Stimulated activated CD4-positive, alpha-beta T cell treated with anti-CD3 and anti-CD28 coated beads, Interleukin-1b, Interleukin-23, amount 100 ng/mL, for 24 hours (primary cell): ENCODE data around the gene TMEM116.

ENCODE experiments used
- DNase-seq, 4 experiments: peaks; one replicate each; pipeline ENCODE4 v3.0.0-alpha.2; 2020; ENCODE audit warnings: low read depth in 4 of 4, low spot score in 1 of 4

Gene TMEM116

DNA sequence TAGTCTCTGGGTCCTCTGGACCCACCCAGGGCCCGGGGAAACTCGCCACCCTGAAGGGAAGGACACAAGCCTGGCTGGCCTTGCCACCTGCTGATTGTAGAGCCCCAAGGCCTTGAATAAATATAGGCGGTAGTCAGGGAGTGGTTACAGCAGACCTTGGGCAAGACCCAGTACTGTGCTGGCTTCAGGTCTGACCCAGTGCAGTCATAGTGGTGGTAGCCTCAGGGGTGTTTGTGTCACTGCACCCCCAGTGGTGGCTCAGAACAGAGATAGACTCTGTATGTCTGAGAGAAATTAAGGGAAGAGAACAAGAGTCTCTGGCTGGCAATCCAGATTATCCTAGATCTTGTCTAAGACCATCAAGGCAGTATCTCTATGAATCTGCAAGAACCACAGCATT lies 107.5 kb downstream of the TMEM116 start:
- DNase-seq: no peak

DNA sequence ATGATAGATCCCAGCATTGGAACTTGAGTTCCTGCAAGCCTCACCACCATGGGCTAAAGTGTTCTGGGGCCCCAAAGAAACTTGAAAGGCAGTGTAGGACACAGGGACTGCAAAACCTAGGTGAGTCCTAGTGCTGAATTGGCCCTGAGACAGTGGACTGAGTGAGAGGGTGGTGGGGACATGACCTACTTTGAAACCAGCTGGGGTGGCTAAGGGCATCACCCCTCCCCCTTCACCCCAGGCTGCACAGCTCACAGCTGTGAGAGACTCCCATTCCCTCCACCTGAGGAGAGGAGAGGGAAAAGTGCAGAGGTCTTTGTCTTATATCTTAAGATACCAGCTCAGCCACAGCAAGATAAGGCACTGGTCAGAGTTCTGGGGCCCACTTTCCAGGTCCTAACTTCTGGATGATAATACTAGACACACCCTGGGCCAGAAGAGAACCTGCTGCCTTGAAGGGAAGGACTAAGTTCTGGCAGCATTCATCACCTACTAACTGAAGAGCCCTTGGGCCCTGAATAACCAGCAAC lies 108.5 kb downstream of the TMEM116 start:
- no peak for DNase-seq

DNA sequence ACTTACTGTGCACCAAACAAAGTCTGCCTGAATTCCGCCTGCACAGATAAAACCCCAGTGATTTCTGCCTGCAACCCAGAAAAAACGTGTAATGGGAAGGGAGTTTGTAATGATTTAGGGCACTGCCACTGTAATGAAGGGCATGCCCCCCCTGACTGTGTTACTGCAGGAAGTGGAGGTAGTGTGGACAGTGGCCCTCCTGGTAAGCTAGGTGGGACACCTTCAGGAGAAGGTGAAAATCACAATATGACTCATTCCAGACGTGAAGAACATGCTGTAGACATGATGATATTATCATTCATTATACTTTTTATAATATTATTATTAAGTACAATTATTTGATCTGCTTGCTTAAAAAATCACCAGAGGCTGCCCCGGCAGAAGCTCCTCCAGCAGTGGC lies 111.8 kb downstream of the TMEM116 start:
- no peak for DNase-seq

DNA sequence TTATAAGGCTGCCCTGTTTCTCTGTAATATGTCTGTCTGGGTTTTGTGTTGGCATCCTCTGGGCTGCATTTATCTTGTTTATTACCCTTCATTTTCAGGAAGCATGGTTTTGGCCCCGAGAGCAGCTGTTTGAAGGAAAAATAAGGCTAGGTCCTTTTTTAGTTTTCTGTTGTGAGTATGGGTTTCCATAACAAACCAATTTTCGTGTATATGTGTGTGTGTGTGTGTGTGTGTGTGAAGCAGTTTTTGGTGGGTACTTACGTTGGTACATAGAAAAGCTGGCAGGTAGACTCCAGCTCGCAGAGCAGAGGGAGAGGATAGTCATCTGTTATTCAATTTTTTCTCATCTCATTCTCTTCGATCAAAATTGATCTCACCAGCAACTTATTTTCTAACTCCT lies 118.4 kb downstream of the TMEM116 start:
- no peak for DNase-seq

DNA sequence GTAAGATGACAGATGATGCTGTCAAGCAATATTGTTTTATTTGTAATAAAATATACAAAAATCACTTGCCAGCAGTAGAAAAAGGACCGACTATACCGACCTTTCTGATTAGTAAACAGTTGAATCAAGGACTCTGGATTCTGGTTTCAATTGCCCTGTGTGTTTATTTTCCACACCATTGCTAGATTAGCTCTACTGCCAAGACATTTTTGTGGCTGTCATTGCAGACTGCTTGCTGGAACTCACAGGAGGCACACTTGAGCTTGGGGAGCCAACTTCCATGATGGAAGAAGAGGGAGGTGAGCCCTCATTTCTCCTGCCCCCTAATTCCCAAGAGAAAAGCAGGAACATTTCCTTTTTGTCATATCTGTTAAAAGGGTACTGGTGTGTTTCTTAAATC lies 119.7 kb downstream of the TMEM116 start:
- no peak for DNase-seq

DNA sequence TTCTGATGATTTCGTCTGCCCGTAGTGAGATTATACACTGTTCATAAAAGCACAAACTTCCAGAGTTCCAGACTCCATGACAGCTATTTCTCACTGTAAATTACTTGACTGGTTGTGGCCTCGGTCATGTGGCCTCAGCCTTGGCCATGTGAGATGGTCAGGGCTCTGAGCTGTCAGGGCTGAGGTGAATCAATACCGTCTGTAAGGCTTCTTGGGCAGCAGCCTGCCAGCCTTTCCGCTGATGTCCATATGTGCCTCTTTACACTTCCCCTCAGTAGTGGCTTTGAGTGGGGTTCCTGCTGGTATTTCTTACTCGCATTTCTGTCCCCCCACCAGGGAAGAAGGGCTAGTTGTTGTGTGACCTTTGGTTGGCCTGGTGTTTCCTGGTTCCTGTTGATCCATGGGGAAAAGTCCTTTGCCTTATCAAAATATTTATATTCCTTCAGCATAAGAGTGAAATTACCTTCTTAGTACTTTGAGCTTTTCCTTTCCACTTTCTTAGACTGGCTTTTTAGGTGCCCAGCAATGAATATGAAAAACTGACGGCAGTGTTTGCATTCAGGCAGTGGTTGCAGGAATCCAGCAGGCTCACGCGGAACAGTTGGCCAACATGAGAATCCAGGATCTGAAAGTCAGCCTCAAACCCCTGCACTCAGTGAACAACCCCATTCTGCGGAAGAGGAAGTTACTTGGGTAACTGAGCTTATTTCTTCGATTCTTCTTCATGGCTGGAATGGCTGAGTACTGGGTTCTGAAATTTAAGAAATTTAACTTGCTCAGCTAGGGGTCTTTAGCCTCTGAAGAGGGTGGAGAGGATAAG lies 124.8 kb downstream of the TMEM116 start:
- no peak for DNase-seq

DNA sequence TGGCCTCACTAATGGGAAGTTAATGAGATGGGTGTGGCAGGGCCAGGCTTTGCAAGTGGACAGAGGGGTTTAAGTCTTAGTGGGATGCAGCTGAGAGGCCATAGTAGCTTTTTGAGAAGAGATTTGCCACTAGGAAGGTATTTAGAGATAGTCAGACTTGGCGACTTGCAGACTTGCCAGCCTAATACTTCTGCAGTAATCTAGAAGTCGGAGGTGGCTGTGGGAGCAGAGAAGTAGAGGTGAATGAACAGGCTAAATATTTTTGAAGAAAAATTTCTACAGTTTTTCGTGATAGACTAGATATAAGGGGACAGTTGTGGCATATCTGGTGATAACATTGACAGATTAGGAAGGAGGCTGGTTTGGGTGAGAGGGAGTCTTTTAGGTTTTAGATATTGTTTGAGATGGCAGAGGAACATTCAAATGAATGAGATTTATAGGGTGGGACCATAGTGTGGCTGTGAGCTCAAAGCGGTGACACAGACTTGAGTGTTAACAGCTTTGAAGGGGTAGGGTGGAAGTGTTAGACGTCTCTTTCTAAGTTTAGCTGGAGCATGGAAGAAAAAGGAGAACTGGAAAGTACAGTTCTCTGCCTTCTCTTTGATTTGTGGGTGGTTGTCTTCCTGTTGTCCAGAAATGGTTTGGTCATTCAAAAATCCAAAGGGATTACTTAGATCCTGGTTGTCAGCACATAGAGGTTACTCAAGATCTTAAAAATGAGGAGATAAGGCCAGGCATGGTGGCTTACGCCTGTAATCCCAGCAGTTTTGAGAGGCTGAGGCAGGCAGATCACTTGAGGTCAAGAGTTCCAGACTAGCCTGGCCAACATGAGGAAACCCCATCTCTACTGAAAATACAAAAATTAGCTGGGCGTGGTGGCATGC lies 126.1 kb downstream of the TMEM116 start:
- no peak for DNase-seq

DNA sequence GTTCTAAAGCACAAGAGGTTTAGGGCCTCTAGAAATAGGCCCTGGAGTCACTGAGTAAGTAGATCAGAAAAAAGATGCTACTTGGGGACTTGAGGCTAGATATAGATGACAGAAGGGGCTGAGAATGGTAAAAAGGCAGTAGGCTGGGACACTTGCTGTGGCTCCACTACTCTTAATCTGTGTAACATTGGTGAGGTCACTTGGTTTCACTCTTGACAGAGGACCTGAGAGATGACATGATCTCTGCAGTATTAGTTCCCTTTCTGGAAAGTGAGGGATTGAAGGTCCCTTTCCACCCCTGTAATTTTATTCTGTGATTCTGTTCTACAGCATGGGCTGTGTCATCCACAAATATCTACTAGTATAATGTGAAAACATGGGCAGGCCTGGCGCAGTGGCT lies 131.2 kb downstream of the TMEM116 start:
- no peak for DNase-seq
